NCI-H2171 treated with DMSO at 0.1 percent for 48 hours (cell line): ENCODE results near the gene SMIM31.

Source experiments
- DNase-seq: peaks from one replicate; lab custom pipeline; 2025; lab: John Stamatoyannopoulos, UW

Gene SMIM31

GRCh38 chr4:164753873-164754488 lies at the start of gene SMIM31:
Gene SMIM31 (plus strand): TSS chr4:164754131. CDS start chr4:164770444, 16,313 bp downstream.
- DNase-seq, result no peak

GRCh38 chr4:164706675-164707074 lies 47.3 kb upstream of the SMIM31 start:
- no peak for DNase-seq

GRCh38 chr4:164716901-164717300 lies 37.0 kb upstream of the SMIM31 start:
- no peak for DNase-seq

DNA sequence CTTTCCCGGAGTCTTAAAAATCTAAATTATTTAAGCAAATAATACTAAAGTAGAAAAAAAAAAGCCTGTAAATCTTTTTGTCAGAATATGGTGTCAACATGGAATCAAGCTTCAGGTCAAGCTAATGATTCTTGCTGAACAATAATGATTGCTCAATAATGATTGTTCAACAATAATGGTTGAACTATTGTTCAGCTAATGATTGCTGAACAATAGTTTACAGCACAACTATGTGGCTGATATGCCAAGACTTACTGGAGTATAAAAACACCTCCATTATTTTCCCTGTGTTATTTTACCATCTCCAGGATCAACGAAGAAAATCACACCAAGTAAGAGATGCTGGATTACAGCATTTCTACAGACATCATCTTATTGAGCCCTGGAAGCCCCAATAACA lies 35.1 kb upstream of the SMIM31 start:
- no peak for DNase-seq

- no peak for DNase-seq
Observed at GRCh38 chr4:164725066-164725465, 28.9 kb upstream of the SMIM31 start.

GRCh38 chr4:164730705-164731393 lies 23.1 kb upstream of the SMIM31 start:
- DNase-seq, result no peak

- DNase-seq, result peak; percentile 1
Observed at GRCh38 chr4:164731827-164732474, 22.0 kb upstream of the SMIM31 start.

DNA sequence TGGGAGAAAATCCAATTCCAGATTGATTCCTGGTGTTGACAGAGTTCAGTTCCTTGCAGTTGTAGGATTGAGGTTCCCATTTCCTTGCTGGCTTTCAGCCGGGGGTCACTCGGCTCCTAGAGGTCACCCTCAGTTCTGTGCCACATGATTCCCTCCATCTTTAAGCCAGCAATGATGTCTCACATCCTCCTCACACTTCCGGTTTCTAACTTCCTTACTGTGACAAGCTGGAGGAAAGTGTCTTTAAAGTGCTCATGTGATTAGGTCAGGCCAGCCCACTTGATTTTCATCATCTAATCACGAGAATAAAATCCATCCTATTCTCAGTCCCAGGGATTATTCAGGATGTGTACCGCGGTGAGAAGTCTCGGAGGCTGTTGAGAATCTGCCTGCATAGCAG lies 19.4 kb upstream of the SMIM31 start:
- no peak for DNase-seq

DNA sequence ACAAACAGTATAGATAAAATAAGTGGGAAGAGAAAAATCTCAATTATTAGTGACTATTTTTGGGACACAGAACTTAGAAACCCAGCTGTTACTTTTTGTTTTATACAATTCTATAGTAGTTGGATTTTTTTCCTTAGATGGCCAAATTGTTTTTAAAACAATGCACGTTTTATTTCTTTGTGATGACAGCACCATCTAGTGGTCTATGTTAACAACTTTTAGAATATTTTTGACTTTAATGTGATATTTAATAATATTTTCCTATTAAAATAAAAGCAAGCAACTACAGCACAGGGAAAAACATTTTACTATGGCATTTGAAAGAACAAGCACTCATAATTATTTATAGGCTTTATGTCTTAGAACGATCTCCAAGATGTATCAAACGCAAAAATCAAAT lies 5.6 kb upstream of the SMIM31 start:
- no peak for DNase-seq

DNA sequence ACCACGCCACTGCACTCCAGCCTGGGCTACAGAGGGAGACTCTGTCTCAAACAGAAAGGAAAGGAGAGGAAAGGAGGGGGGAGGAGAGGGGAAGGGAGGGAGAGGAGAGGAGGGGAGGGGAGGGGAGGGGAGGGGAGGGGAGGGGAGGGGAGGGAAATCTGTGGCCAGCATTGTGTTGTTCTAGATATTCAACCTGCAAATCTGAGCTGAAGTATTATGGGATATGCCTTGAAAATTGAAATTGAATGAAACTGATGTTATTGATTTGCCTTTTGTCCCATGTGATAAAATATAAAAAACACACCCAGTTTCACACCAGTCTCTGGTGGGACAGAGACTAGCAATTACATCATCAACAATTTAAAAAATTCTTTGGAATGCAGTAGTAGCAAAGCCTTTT lies 1.5 kb downstream of the SMIM31 start:
- no peak for DNase-seq

DNA sequence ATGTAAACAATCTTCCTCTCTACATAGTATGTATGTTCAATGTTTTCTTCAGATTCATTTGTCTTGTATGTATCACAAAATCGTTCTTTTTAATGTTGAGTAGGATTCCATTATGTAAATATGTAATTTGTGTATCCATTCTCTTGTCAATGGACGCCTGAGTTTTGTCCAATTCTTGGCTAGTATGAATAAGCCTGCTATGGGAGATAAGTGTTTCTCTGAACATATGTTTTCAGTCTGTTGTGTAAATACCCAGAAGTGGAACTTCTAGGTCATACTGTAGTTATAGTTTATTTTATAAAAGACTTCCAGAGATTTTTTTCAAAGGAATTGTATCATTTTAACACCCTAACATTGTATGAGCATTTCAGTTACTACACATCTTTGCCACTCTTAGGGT lies 2.8 kb downstream of the SMIM31 start:
- DNase-seq, result no peak

- no peak for DNase-seq
Observed at GRCh38 chr4:164761241-164761640, 7.3 kb downstream of the SMIM31 start.

- DNase-seq, result no peak
Observed at GRCh38 chr4:164761746-164762275, 7.9 kb downstream of the SMIM31 start.

- no peak for DNase-seq
Observed at GRCh38 chr4:164765096-164765495, 11.2 kb downstream of the SMIM31 start.

DNA sequence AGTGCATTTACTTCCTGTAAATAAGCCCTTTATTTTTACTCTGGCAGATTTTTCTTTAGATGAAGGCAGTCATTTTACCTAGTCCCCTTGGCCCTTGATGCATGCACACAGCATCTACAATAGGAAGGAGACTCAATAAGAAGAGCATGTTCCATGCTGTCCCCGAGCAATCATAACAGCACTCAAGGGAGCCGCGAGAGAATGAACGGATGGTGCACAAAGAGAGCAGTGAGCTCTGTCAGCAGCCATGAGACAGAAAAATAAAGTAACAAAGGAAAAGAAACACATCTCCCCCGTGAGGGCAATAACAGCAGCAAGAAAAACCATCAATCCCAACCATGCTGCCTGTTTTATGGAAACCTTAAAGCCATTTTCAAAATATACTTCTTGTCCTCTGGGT lies 11.9 kb downstream of the SMIM31 start:
- DNase-seq, result no peak

DNA sequence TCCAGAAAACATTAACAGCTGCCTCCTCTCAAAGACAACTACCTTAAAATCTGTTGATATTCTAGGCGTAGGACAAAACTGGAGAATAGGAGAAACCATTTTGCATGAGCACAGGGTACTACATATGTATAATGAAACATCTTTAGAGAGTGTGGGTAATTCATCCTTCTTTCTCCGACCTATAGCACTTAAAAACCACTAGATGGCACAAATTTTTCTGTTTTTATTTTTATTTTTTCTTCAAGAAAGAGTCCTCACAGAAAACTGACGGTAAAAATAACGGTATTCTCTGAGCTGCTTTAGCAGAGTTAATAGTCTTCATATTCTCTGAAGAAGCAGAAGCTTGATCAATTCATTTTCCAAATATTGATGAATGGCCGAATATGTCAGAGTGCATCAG lies 14.6 kb downstream of the SMIM31 start:
- no peak for DNase-seq

DNA sequence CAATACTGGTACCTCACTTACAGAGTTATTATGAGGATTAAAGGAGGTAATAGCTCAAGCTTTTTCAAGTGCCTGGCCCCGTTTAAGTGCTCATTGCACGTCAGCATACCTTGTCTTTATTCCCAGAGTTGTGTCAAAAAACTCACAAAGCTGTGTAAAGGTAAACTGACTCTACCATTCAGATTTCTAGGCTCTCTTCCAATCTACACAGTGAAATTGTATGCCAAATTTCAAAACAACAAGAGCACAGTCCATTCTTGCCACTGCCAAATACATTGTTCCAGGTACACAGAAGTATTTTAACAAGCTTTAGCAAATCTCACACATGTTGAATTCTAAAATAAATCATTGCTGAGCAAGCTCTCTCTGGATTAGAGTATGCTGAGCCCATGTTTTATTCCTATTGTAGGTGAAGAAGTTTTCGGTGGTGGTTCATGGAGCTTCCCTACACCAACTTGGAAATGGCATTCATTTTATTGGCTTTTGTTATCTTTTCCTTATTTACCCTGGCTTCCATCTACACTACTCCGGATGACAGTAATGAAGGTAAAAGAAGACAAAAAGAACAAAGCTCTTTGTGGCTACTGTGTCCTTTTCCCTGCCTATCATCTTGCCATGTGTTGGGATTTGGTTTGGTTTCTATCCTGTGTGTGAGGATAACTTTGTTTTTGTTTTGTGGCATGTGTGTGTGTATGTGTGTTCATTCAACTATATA lies 16.2 kb downstream of the SMIM31 start:
- no peak for DNase-seq

GRCh38 chr4:164771088-164771487 lies 17.2 kb downstream of the SMIM31 start:
- DNase-seq, result no peak

- DNase-seq, result no peak
Observed at GRCh38 chr4:164772076-164772475, 18.1 kb downstream of the SMIM31 start.

DNA sequence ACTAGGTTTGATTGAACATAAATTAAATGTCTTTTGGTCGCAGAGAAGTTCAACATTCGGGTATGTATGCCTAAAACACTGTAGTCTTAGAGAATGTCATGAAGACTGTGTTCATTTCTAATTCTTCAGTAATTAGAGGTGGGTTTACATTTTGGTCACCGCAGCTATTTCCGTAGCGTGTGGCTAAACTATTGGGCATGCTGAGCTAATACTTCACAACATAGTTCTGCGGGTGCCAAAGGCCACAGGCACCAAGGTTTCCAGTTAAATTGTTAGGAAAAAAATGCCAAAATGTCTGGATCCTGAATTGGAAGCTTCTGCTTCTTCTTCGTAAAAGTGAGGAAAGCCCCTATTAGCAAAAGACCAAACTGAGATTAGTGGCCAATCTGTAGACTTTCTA lies 25.1 kb downstream of the SMIM31 start:
- DNase-seq, result no peak

GRCh38 chr4:164779811-164780216 lies 25.9 kb downstream of the SMIM31 start:
- DNase-seq, result peak; percentile 1

- no peak for DNase-seq
Observed at GRCh38 chr4:164780839-164781238, 26.9 kb downstream of the SMIM31 start.

GRCh38 chr4:164783976-164784375 lies 30.0 kb downstream of the SMIM31 start:
- DNase-seq, result no peak
